ENCODE measurements around the gene NDFIP2.
"Not testable (repeated sequence)": the region's sequence is repeated elsewhere in the genome, so short reads cannot be mapped to it uniquely, and the experiment has no call there.

The NDFIP2 gene

GRCh38 chr13:79547211-79548195 lies 66.5 kb downstream of the NDFIP2 start:
- no peak overlapping the region for H3K4me2 ChIP-seq
- no peak overlapping the region for H3K4me3 ChIP-seq
- no peaks in the 10 kb centered on the region for H4K20me1 ChIP-seq
- TF ChIP-seq Cebpa-rat (IDR thresholded peaks at IDR 0.05) = no peak
- no peaks in the 10 kb centered on the region for H3K36me3 ChIP-seq
- H3K27ac ChIP-seq = no peak overlapping the region
- H3K27me3 ChIP-seq = no peaks in the 10 kb centered on the region
- no peaks in the 10 kb centered on the region for H3K9me3 ChIP-seq
- no peak overlapping the region for H3K9ac ChIP-seq
- no peaks in the 10 kb centered on the region for H3K4me1 ChIP-seq

- Histone ChIP-seq H4K20me1 (no peaks in the 10 kb centered on the region), H3K9me3 (no peaks in the 10 kb centered on the region), H3K27me3 (no peaks in the 10 kb centered on the region), H3K9ac (no peak overlapping the region), H3K36me3 (no peaks in the 10 kb centered on the region), H3K4me1 (no peaks in the 10 kb centered on the region), H3K4me3 (no peak overlapping the region), H3K27ac (no peak overlapping the region), H3K4me2 (no peak overlapping the region)
- no peak for TF ChIP-seq Cebpa-rat (IDR thresholded peaks at IDR 0.05)
Measured at GRCh38 chr13:79548902-79549301, 67.9 kb downstream of the NDFIP2 start.

GRCh38 chr13:79549355-79550106 lies 68.6 kb downstream of the NDFIP2 start:
- Histone ChIP-seq H3K4me1 (no peaks in the 10 kb centered on the region), H3K36me3 (no peaks in the 10 kb centered on the region), H3K27ac (no peak overlapping the region), H3K9me3 (no peaks in the 10 kb centered on the region), H3K27me3 (no peaks in the 10 kb centered on the region), H4K20me1 (no peaks in the 10 kb centered on the region), H3K4me3 (no peak overlapping the region), H3K9ac (no peak overlapping the region), H3K4me2 (no peak overlapping the region)
- TF ChIP-seq Cebpa-rat (IDR thresholded peaks at IDR 0.05) = no peak

GRCh38 chr13:79557666-79558065 lies 76.7 kb downstream of the NDFIP2 start:
- no peaks in the 10 kb centered on the region for H3K36me3 ChIP-seq
- H4K20me1 ChIP-seq = no peaks in the 10 kb centered on the region
- H3K4me1 ChIP-seq = no peaks in the 10 kb centered on the region
- no peak overlapping the region for H3K9ac ChIP-seq
- H3K4me2 ChIP-seq = no peak overlapping the region
- H3K9me3 ChIP-seq = peaks cover 20% of the 10 kb centered on the region
- TF ChIP-seq Cebpa-rat (IDR thresholded peaks at IDR 0.05) = no peak
- H3K27me3 ChIP-seq = no peaks in the 10 kb centered on the region
- no peak overlapping the region for H3K27ac ChIP-seq
- H3K4me3 ChIP-seq = no peak overlapping the region

- H3K4me2 ChIP-seq = no peak overlapping the region
- H3K9me3 ChIP-seq = peaks cover 25% of the 10 kb centered on the region
- H3K4me1 ChIP-seq = no peaks in the 10 kb centered on the region
- H3K27me3 ChIP-seq = no peaks in the 10 kb centered on the region
- H3K9ac ChIP-seq = no peak overlapping the region
- H3K36me3 ChIP-seq = no peaks in the 10 kb centered on the region
- H3K4me3 ChIP-seq = no peak overlapping the region
- H4K20me1 ChIP-seq = no peaks in the 10 kb centered on the region
- H3K27ac ChIP-seq = no peak overlapping the region
- TF ChIP-seq Cebpa-rat (IDR thresholded peaks at IDR 0.05) = no peak
Measured at GRCh38 chr13:79560954-79561353, 80.0 kb downstream of the NDFIP2 start.

GRCh38 chr13:79562557-79562956 lies 81.6 kb downstream of the NDFIP2 start:
- Histone ChIP-seq H3K9ac (no peak overlapping the region), H3K27me3 (no peaks in the 10 kb centered on the region), H3K4me3 (no peak overlapping the region), H3K36me3 (no peaks in the 10 kb centered on the region), H3K27ac (no peak overlapping the region), H3K9me3 (peaks cover 25% of the 10 kb centered on the region), H3K4me2 (no peak overlapping the region), H3K4me1 (no peaks in the 10 kb centered on the region), H4K20me1 (no peaks in the 10 kb centered on the region)
- no peak for TF ChIP-seq Cebpa-rat (IDR thresholded peaks at IDR 0.05)

GRCh38 chr13:79566118-79566517 lies 85.2 kb downstream of the NDFIP2 start:
- Histone ChIP-seq H3K36me3 (no peaks in the 10 kb centered on the region), H3K9ac (no peak overlapping the region), H3K4me1 (no peaks in the 10 kb centered on the region), H3K27me3 (no peaks in the 10 kb centered on the region), H3K27ac (no peak overlapping the region), H3K9me3 (peaks cover 5% of the 10 kb centered on the region; the same call in 1 of the 2 replicates), H4K20me1 (no peaks in the 10 kb centered on the region), H3K4me3 (no peak overlapping the region), H3K4me2 (no peak overlapping the region)
- TF ChIP-seq Cebpa-rat (IDR thresholded peaks at IDR 0.05) = no peak

GRCh38 chr13:79571147-79571546 lies 90.2 kb downstream of the NDFIP2 start:
- H3K27me3 ChIP-seq = no peaks in the 10 kb centered on the region
- no peak overlapping the region for H3K27ac ChIP-seq
- H3K9me3 ChIP-seq = no peaks in the 10 kb centered on the region
- H3K36me3 ChIP-seq = no peaks in the 10 kb centered on the region
- TF ChIP-seq Cebpa-rat (IDR thresholded peaks at IDR 0.05) = no peak
- H3K4me2 ChIP-seq = no peak overlapping the region
- H3K4me1 ChIP-seq = no peaks in the 10 kb centered on the region
- no peaks in the 10 kb centered on the region for H4K20me1 ChIP-seq
- no peak overlapping the region for H3K4me3 ChIP-seq
- no peak overlapping the region for H3K9ac ChIP-seq

GRCh38 chr13:79573892-79574291 lies 92.9 kb downstream of the NDFIP2 start:
- H3K9ac ChIP-seq, H4K20me1 ChIP-seq, H3K4me2 ChIP-seq, H3K4me3 ChIP-seq, H3K36me3 ChIP-seq, H3K4me1 ChIP-seq, H3K27me3 ChIP-seq, H3K9me3 ChIP-seq, H3K27ac ChIP-seq: not testable (repeated sequence)

GRCh38 chr13:79581870-79582315 lies 100.9 kb downstream of the NDFIP2 start:
- Histone ChIP-seq H3K9ac (no peak overlapping the region), H3K4me1 (no peaks in the 10 kb centered on the region), H3K27me3 (no peaks in the 10 kb centered on the region), H4K20me1 (no peaks in the 10 kb centered on the region), H3K4me2 (no peak overlapping the region), H3K27ac (no peak overlapping the region), H3K4me3 (no peak overlapping the region), H3K36me3 (no peaks in the 10 kb centered on the region), H3K9me3 (peaks cover 12% of the 10 kb centered on the region)
- no peak for TF ChIP-seq Cebpa-rat (IDR thresholded peaks at IDR 0.05)
